Fibroblast of villous mesenchyme (primary cell): ENCODE data around the gene ATP2A2. TPM values are rescaled to one million over a fixed set of nuclear protein-coding genes. Genes with fewer than 3 reads are reported as not detected.

Experiments used
- DNase-seq: peaks from one replicate; pipeline ENCODE4 v3.0.0-alpha.2; 2010; ENCODE audit warnings: low read depth
- H3K4me3 ChIP-seq: 2 replicates; pipeline ENCODE4 v1.5.1; 2011; ENCODE audit warnings: low read depth, mild to moderate bottlenecking, low read length
- total RNA-seq: library from RNA; depleted of rRNA; stranded (reverse); fragments of >200 nt; gene quantifications from 2 replicates; pipeline ENCODE4 v1.2.3, GENCODE V29; 2012
- TF ChIP-seq, protein P1 (sequence below): IDR thresholded peaks from 2 replicates; pipeline ENCODE4 v1.5.1; 2012; ENCODE audit warnings: low read depth, mild to moderate bottlenecking, low read length; ENCODE audit not compliant: insufficient read depth

The ATP2A2 gene
- total RNA-seq, 1 donor, result 247 TPM

DNA sequence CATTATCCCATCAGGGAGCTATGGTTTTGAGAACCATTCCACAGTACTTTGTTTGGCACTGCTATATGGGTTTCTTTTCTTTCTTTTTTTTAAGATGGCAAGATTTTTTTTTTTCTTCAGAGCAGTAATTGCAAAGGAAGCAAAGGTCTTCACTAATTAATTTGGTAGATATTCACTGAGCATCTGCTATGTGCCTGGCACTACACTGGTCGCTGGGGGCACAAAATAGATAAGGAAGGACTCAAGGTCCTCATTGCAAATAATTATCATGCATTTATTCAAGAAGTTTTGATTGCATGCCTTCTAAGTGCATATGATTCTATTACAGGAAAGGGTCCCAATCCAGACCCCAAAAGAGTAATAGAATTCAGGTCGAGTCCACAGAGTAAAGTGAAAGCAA lies 10.0 kb upstream of the ATP2A2 start:
- no peak overlapping the region for H3K4me3 ChIP-seq
- DNase-seq, result no peak
- TF ChIP-seq, protein P1, sequence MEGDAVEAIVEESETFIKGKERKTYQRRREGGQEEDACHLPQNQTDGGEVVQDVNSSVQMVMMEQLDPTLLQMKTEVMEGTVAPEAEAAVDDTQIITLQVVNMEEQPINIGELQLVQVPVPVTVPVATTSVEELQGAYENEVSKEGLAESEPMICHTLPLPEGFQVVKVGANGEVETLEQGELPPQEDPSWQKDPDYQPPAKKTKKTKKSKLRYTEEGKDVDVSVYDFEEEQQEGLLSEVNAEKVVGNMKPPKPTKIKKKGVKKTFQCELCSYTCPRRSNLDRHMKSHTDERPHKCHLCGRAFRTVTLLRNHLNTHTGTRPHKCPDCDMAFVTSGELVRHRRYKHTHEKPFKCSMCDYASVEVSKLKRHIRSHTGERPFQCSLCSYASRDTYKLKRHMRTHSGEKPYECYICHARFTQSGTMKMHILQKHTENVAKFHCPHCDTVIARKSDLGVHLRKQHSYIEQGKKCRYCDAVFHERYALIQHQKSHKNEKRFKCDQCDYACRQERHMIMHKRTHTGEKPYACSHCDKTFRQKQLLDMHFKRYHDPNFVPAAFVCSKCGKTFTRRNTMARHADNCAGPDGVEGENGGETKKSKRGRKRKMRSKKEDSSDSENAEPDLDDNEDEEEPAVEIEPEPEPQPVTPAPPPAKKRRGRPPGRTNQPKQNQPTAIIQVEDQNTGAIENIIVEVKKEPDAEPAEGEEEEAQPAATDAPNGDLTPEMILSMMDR, result no peak

- TF ChIP-seq, protein P1, result no peak
- DNase-seq, result no peak
These were observed 3.4 kb upstream of the ATP2A2 start for GRCh38 chr12:110277530-110278254.

GRCh38 chr12:110278255-110278536 lies 2.9 kb upstream of the ATP2A2 start:
- no peak for DNase-seq
- no peak overlapping the region for H3K4me3 ChIP-seq
- TF ChIP-seq, protein P1, result no peak

More at GRCh38 chr12:110277530-110278254, 3.4 kb upstream of the ATP2A2 start:
- no peak overlapping the region for H3K4me3 ChIP-seq

- TF ChIP-seq, protein P1, result no peak
These were observed 1.3 kb upstream of the ATP2A2 start for GRCh38 chr12:110279566-110280375.

DNA sequence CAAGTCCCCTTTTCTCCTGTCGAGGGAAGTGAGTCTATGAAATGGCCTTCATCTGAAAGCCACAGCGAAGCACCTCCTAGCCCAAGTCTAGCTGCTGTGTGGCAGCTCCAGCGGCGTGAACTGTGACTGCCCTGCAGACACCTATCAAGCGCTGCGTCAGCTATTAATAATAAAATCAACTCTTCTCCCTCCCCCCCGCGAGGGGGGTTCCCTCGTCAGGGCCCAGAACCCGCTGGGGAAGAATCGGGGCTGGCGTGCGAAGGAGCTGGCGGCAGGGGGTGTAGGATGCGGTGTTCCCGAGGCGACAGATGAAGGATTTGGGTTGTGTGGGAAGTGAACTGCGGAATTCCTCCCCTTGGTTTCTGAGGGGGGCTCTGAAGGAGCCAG lies 662 bp upstream of the ATP2A2 start:
- peak overlapping the region; percentile 77 for H3K4me3 ChIP-seq
- TF ChIP-seq, protein P1, result no peak
- DNase-seq, result no peak

More at GRCh38 chr12:110279566-110280375, 1.3 kb upstream of the ATP2A2 start:
- H3K4me3 ChIP-seq, result peak overlapping the region; percentile 77
- no peak for DNase-seq

DNA sequence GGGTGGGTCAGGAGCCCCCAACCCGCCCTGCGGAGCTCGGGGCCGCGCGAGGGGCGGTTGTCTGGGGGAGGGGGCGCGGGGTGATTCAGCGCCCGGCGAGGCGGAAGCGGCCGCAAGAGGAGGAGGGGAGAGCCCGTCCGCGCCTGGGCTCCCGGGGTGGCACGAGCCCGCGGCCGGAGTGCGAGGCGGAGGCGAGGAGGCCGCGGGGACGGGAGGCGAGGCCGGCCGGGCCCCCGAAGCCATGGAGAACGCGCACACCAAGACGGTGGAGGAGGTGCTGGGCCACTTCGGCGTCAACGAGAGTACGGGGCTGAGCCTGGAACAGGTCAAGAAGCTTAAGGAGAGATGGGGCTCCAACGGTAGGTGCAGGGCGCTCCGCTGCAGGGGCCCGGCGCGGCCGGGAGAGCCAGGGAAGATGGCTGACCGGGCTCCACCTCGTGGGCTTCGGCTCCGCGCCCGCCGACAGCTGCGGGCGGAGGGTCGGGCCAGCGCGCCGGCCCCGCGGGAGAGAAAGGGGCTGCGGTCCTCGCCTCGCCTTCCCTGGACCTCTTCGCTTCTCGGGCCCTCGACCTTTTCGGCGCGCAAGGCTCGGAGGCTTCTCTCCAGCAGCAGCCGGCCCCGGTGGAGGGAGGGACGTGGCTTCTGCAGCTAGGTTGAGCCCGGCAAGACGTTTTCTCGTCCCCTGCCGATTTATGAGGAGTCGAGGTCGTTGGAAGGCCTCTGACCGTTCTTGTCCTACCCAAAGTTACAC lies 677 bp downstream of the ATP2A2 start:
- peak; percentile 57 for DNase-seq
- TF ChIP-seq, protein P1, result no peak
- peak overlapping the region; percentile 88 for H3K4me3 ChIP-seq
